ENCODE measurements around the gene EEIG1. TPM values are rescaled to one million over a fixed set of nuclear protein-coding genes. Genes with fewer than 3 reads are reported as not detected.
A peak's percentile ranks its signal among the peaks of the same experiment; 100 is the strongest.

EEIG1 gene
- total RNA-seq, 2 donors from 2014 or later, result 59.2 to 75.1 TPM

DNA sequence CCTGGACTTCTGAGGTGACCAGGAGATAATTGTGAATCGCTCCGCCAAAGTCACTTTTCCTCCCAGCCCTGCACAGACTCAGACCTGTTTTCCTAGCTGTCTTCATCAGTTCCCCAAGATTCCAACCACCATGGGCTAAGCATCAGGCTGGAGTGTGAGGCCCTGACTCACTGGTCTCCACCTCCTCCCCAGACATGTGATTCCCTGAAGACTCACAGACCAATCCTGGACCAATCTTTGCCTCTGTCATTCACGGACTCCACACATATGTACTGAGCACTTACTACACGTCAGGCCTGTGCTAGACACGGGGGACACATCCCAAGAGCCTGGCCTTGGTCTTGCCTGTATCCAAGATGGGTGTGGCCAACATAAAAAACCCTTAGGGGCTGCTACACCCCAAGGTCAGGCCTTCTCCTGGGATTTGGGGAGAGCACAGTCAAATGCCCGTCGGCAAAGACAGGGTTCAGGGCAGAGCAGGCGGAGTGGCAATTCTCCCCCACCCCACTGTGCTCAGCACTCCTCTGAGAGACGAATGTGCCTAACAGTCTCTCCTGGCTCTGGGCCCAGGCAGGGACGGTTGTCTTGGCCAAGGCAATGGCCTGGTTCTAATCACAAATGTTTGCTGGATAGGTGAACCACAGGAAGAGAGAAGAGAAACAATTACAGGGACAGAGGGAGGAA is 11.9 kb downstream of the EEIG1 start:
- Mint-ChIP-seq H3K4me3 (peak overlapping the region; percentile 73 to 90), H3K9me3 (no peaks in the 10 kb centered on the region), H3K36me3 (ENCODE audit: insufficient read depth in 2 of 2) (peaks cover 1 to 14% of the 10 kb centered on the region in 2 donors), H3K27ac (peak overlapping the region; percentile 94), H3K4me1 (ENCODE audit: low read depth) (peaks cover 100% of the 10 kb centered on the region), H3K27me3 (ENCODE audit: low read depth) (no peaks in the 10 kb centered on the region)
- ATAC-seq (replicated peaks in 1 of 2), result no peak
- no peak for DNase-seq

DNA sequence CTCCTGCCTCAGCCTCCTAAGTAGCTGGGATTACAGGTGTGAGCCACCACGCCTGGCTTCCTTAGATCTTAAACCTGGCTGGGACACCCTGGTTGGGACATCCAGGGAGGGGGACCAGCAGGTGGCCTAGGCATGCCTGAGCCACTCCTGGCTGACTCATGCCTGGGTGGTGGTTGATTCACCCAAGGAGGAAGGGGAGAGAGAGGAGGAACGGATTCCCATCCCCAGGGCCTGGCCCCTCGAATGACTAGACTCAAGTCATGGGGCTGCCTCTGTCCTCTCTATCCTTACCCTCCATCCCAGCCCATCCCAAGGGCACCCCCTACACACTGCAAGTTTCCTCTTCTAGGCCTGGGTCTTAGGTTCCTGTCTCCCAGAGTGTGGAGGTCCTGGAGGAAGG is 12.7 kb downstream of the EEIG1 start:
- H3K9me3 Mint-ChIP-seq, result no peaks in the 10 kb centered on the region
- H3K27ac Mint-ChIP-seq, result peak overlapping the region; percentile 94
- peak overlapping the region; percentile 73 to 90 for H3K4me3 Mint-ChIP-seq
- H3K36me3 Mint-ChIP-seq (ENCODE audit: insufficient read depth in 2 of 2), result peaks cover 1 to 14% of the 10 kb centered on the region in 2 donors
- no peaks in the 10 kb centered on the region for H3K27me3 Mint-ChIP-seq (ENCODE audit: low read depth)
- DNase-seq (peak in 1 of 2 donors; percentile 67), ATAC-seq (replicated peaks in 1 of 2) (peak in 1 of 2 donors; percentile 21)
- H3K4me1 Mint-ChIP-seq (ENCODE audit: low read depth), result peaks cover 100% of the 10 kb centered on the region

DNA sequence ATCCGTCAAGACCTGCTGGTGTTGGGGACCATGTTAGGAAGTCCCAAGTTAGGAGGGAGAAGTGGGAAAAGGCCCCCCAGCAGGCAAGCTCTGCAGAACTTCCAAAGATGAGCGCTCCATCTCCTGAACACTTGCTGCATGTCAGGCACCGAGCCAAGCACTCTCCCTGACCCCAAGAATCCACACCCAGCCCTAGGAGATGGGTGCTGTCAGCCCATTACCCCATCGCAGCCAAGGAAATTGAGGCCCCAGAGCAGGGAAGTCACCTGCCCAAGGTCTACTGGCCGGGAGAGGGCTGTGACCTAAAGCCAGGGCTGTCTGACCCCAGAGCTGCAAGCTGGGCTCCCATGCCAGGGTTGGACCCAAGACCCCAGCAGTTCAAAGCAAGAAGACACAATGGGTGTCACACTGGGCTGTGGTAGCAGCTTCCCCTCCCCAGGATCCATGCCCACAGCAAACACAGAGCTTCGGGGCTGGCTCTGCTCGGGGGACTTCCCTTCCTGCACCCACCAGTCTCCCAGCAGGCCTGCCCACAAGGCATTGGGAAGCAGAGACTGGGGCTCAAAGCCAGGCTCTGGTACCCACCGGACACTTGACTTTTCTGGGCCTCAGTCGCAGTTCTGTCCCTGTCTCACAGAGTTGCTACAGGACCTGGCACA is 13.5 kb downstream of the EEIG1 start:
- H3K27ac Mint-ChIP-seq, result peak overlapping the region; percentile 94
- no peak for DNase-seq
- no peaks in the 10 kb centered on the region for H3K27me3 Mint-ChIP-seq (ENCODE audit: low read depth)
- H3K9me3 Mint-ChIP-seq, result no peaks in the 10 kb centered on the region
- peaks cover 1 to 14% of the 10 kb centered on the region in 2 donors for H3K36me3 Mint-ChIP-seq (ENCODE audit: insufficient read depth in 2 of 2)
- H3K4me1 Mint-ChIP-seq (ENCODE audit: low read depth), result peaks cover 100% of the 10 kb centered on the region
- peak overlapping the region; percentile 90 to 92 for H3K4me3 Mint-ChIP-seq
- ATAC-seq (replicated peaks in 1 of 2), result no peak

DNA sequence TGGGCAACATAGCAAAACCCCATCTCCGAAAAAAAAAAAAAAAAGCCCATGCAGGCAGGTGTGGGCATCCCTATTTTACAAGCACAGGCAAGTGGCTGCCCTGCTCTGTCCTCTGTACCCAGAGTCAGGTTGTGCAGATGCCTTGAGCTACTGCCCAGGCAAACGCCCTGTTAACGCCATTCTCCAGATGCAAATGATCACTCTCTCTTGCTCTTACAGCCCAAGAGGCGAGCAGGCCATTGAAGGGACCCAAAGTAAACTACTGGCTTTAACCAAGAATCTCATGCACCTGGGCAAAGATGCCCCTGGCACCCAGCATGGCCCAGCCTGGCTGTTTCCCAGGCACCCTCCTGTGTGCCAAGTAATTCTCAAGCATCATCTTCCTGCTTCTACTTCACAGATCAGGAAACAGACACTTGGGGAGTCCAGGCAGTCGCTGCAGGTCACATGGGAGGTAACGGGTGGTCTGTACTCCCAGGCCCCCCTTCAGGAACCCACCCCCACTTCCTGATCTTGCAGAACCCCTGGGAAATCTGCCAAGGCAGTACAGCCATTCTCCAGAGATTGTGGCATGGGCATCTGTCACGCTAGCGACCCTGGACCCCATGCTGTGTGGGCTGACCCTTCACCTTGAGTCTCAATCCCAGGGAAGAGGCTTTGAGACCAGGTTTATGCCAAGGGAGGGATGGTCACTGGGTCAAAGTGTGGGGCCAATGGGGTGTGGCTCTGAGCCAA is 14.2 kb downstream of the EEIG1 start:
- no peaks in the 10 kb centered on the region for H3K9me3 Mint-ChIP-seq
- no peaks in the 10 kb centered on the region for H3K27me3 Mint-ChIP-seq (ENCODE audit: low read depth)
- ATAC-seq (replicated peaks in 1 of 2) (no peak), DNase-seq (no peak)
- peak overlapping the region; percentile 90 to 92 for H3K4me3 Mint-ChIP-seq
- H3K4me1 Mint-ChIP-seq (ENCODE audit: low read depth), result peaks cover 100% of the 10 kb centered on the region
- H3K36me3 Mint-ChIP-seq (ENCODE audit: insufficient read depth in 2 of 2), result peaks cover 1 to 14% of the 10 kb centered on the region in 2 donors
- no peak overlapping the region for H3K27ac Mint-ChIP-seq

DNA sequence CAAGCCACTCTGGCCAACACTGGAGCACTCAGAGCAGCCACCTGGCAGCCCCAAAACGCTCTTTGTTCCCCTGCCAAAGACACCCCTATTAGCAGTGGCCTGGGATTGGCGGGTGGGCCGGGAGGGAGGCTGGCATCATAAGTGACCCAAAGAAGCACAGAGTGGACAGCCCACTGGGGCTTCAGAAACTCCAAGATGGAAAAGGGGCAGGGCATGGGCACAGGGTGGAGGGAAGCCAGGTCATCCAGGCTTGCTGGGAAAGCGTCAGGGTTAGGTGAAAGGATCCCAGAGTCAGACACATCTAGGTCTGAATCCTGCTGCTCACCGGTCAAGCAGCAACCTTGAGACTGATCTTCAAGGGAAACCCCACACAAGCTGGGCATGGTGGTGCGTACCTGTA is 14.8 kb downstream of the EEIG1 start:
- Mint-ChIP-seq H3K9me3 (no peaks in the 10 kb centered on the region), H3K4me1 (ENCODE audit: low read depth) (peaks cover 100% of the 10 kb centered on the region), H3K27me3 (ENCODE audit: low read depth) (no peaks in the 10 kb centered on the region), H3K36me3 (ENCODE audit: insufficient read depth in 2 of 2) (peaks cover 1 to 16% of the 10 kb centered on the region in 2 donors), H3K27ac (no peak overlapping the region), H3K4me3 (peak overlapping the region; percentile 90 to 92)
- ATAC-seq (replicated peaks in 1 of 2) (no peak), DNase-seq (no peak)

DNA sequence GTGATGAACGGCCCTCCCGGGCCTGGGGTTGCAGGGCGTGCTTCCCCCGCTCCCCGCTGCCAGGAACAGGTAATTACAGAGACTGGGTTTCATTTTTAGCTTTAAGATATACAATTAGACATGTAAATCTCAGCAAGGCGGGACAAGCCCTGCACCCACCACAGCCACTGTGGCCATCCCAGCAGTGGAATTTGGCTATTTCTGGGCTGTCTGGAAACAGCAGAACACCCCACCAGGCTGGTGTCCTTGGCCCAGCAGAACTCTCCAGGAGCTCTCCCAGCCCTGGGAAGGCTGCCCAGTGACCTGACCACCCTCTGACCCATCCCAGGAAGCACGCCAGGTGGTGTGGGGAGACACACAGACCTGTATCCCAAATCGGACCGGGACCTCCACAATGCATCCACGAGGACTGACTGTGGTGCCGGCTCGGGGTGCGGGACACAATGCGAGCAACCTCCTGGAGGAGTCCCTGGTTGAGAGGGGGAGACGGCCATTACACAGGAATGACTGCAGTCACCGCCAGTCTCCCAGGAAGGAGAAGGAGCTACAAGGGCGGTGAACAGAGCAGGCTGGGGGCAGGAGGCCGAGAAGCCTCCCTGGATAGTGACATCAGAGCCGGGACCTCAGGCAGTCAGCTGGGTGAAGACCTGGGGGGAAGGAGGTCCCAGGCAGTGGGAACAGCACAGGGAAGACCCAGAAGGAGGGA is 17.3 kb downstream of the EEIG1 start:
- Mint-ChIP-seq H3K4me1 (ENCODE audit: low read depth) (peaks cover 100% of the 10 kb centered on the region), H3K4me3 (peak overlapping the region; percentile 70 to 90)

DNA sequence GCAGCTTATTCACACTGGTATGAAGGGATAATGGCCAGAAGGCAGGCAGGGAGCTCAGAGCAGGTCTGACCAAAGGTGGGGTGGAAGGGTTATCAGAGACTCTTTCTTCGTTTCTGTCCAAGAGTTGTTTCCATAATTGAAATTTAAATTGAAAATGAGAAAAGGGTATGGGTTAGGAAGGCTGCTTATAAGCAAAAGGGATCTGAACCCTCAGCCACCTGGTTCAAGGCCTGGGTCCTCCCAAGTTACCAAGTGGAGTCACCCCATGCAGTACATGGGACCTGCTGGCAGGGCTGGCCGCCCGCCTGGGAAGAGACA is 17.8 kb downstream of the EEIG1 start:
- Mint-ChIP-seq H3K36me3 (ENCODE audit: insufficient read depth in 2 of 2) (peaks cover 2 to 22% of the 10 kb centered on the region in 2 donors), H3K27ac (peak overlapping the region; percentile 90), H3K4me1 (ENCODE audit: low read depth) (peaks cover 100% of the 10 kb centered on the region), H3K27me3 (ENCODE audit: low read depth) (no peaks in the 10 kb centered on the region), H3K9me3 (no peaks in the 10 kb centered on the region), H3K4me3 (peak overlapping the region; percentile 70 to 90)
- ATAC-seq (replicated peaks in 1 of 2) (no peak), DNase-seq (no peak)

More for the DNA sequence above, 17.3 kb downstream of the EEIG1 start:
- H3K27ac Mint-ChIP-seq, result peak overlapping the region; percentile 90
- no peaks in the 10 kb centered on the region for H3K9me3 Mint-ChIP-seq
- H3K36me3 Mint-ChIP-seq (ENCODE audit: insufficient read depth in 2 of 2), result peaks cover 2 to 21% of the 10 kb centered on the region in 2 donors
- no peaks in the 10 kb centered on the region for H3K27me3 Mint-ChIP-seq (ENCODE audit: low read depth)
- peak in 1 of 2 donors; percentile 11 for ATAC-seq (replicated peaks in 1 of 2)
- DNase-seq, result no peak

DNA sequence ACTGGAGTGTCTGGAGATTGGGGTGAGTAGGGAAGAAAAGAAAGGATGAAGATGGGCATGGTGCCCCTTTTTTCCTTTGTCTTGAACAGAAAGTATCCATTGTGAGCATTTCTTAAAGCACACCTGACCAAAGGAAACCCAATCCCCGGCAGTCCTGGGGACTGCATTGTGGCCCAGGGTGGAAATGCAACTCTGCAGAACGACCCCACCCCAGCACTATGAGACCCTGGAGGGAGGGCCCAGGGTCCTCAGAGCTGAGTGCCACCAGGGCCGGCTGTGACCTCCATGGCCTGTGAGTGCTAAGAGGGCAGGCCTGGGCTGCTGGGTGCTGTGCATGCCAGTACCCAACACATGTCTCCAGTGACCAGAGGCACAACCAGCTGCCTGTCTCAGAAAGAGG is 18.5 kb downstream of the EEIG1 start:
- peak overlapping the region; percentile 90 for H3K27ac Mint-ChIP-seq
- no peak for ATAC-seq (replicated peaks in 1 of 2)

DNA sequence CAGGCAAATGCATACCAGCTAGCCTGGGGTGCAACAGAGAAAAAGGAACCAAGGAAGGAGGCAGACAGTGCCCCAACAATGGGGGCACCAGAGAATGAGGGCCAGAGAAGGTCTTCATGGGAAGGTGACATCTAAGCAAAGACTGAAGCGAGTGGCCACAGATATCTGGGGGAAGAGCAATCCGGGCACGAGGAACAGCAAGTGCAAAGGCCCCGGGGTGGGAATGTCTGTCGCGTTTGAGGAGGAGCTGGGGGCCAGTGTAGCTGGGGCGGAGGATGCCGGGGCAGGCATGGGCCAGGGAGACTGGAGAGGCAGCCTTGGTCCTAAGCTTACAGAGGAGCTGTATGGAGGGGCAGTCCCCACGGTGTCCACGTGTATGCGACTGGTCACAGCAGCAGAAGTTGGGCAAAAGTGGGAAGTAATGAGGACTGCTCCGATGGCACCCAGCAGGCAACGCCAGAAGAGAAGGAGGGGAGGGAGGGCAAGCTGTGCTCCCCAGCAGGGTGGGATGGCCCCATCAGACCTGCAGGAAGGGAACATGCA is 19.1 kb downstream of the EEIG1 start:
- peaks cover 99% of the 10 kb centered on the region for H3K4me1 Mint-ChIP-seq (ENCODE audit: low read depth)
- peaks cover 2 to 24% of the 10 kb centered on the region in 2 donors for H3K36me3 Mint-ChIP-seq (ENCODE audit: insufficient read depth in 2 of 2)
- no peaks in the 10 kb centered on the region for H3K27me3 Mint-ChIP-seq (ENCODE audit: low read depth)
- ATAC-seq (replicated peaks in 1 of 2) (no peak), DNase-seq (no peak)
- H3K27ac Mint-ChIP-seq, result peak overlapping the region; percentile 87
- H3K9me3 Mint-ChIP-seq, result no peaks in the 10 kb centered on the region
- peak overlapping the region; percentile 9 to 90 for H3K4me3 Mint-ChIP-seq

More for the DNA sequence above, 18.5 kb downstream of the EEIG1 start:
- DNase-seq, result no peak
- Mint-ChIP-seq H3K4me1 (ENCODE audit: low read depth) (peaks cover 99% of the 10 kb centered on the region), H3K27me3 (ENCODE audit: low read depth) (no peaks in the 10 kb centered on the region), H3K4me3 (peak overlapping the region; percentile 70 to 90), H3K36me3 (ENCODE audit: insufficient read depth in 2 of 2) (peaks cover 2 to 24% of the 10 kb centered on the region in 2 donors), H3K9me3 (no peaks in the 10 kb centered on the region)

DNA sequence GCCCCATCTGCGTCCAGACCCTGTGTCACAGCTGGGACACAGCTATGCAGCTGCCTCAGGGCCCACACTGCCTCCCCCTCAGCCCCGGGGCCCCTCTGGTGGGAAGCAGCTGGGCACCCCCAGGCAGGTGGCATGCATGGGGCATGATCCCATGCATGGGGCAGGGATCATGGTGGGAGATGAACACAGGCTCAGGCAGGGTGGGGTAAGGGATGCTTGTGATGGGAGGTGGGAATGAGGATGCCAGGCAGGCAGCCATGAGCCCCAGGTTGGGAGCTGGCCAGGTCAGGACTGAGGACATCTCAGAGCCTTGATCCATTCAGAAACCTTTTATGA is 19.7 kb downstream of the EEIG1 start:
- peaks cover 99% of the 10 kb centered on the region for H3K4me1 Mint-ChIP-seq (ENCODE audit: low read depth)
- ATAC-seq (replicated peaks in 1 of 2) (no peak), DNase-seq (no peak)
- peak overlapping the region; percentile 87 for H3K27ac Mint-ChIP-seq
- H3K27me3 Mint-ChIP-seq (ENCODE audit: low read depth), result no peaks in the 10 kb centered on the region
- H3K4me3 Mint-ChIP-seq, result peak overlapping the region; percentile 9 to 17
- no peaks in the 10 kb centered on the region for H3K9me3 Mint-ChIP-seq
- H3K36me3 Mint-ChIP-seq (ENCODE audit: insufficient read depth in 2 of 2), result peaks cover 2 to 24% of the 10 kb centered on the region in 2 donors

DNA sequence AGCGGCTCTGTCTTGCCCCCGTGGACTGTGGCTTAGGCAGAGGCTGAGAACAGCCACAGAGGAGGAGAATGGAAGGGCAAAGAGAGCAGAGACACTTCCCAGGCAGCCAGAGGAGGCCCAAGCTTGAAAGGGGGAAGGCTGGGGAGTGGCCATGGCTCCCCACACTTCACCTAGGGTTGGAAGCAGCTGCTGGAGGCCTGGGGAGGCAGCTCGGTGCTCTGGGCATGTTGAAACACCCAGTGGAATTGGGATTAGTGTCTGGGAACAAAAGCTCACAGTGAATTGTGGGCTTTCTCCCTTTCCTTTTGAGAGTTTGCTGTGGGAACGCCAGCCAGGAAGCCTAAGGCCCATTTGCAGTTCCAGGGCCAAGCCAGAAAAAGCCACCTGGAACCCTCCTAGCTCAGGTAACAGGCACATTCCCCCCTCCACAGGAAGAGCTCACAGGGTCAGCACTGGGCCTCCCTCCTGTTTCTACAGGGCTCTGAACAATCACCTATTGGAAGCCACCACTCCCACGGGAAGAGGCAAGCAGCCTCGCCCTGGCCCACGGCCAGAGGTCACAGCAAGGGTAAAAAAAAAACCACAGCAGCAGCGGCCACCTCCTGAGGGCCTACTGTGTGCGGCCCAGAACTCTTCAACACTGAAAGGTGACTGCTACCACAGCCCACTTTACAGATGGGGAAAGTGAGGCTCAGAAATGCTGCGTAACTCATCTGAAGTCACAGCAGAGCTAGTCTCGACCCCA is 20.2 kb downstream of the EEIG1 start:
- Mint-ChIP-seq H3K4me1 (ENCODE audit: low read depth) (peaks cover 99% of the 10 kb centered on the region), H3K9me3 (no peaks in the 10 kb centered on the region), H3K27ac (peak overlapping the region; percentile 87), H3K36me3 (ENCODE audit: insufficient read depth in 2 of 2) (peaks cover 2 to 24% of the 10 kb centered on the region in 2 donors), H3K27me3 (ENCODE audit: low read depth) (no peaks in the 10 kb centered on the region), H3K4me3 (peak overlapping the region; percentile 31 to 53)
- no peak for DNase-seq
- ATAC-seq (replicated peaks in 1 of 2), result no peak

DNA sequence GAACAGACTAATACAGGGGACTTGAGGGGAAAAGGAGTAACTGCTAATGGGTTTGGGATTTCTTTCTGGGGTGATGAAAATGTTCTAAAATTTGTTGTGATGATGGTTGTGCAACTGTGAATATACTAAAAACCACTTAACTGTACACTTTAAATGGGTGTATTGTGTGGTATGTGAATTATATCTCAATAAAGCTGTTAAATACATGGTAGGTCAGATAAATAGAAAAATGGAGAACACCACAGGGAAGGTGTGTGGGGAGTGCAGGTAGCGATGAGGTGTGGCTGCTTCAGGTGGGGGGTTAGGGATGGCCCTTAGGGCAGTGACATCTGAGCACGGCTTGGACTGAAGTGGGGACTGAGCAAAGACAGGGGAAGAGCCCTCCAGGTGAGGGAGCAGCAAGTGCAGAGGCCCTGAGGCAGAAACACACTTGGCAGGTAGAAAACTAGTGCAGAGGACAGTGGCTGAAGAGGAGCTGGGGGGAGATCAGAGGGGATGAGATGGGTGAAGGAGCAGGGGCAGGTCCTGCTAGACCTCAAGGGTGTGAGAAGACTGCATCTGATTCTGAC is 20.9 kb downstream of the EEIG1 start:
- ATAC-seq (replicated peaks in 1 of 2) (no peak), DNase-seq (no peak)
- Mint-ChIP-seq H3K27me3 (ENCODE audit: low read depth) (no peaks in the 10 kb centered on the region), H3K4me1 (ENCODE audit: low read depth) (peaks cover 99% of the 10 kb centered on the region), H3K4me3 (peak overlapping the region; percentile 20 to 53), H3K9me3 (no peaks in the 10 kb centered on the region), H3K36me3 (ENCODE audit: insufficient read depth in 2 of 2) (peaks cover 2 to 24% of the 10 kb centered on the region in 2 donors), H3K27ac (peak overlapping the region; percentile 87)
